Chondrocyte (in vitro differentiated cells): ENCODE data around the gene GPR146. TPM values are rescaled to one million over a fixed set of nuclear protein-coding genes. Genes with fewer than 3 reads are reported as not detected.

Experiments
- DNase-seq: peaks from one replicate; pipeline ENCODE4 v3.0.0; 2021; ENCODE audit warnings: mixed read lengths, low spot score
- H3K27ac Mint-ChIP-seq: one replicate; pipeline ENCODE4 v1.8.0; 2021; ENCODE audit warnings: mild to moderate bottlenecking, moderate library complexity, mixed read lengths; ENCODE audit not compliant: unreplicated experiment
- H3K27me3 Mint-ChIP-seq: 2 replicates; pipeline ENCODE4 v1.8.0; 2021; ENCODE audit warnings: low read depth, mixed read lengths
- H3K36me3 Mint-ChIP-seq: 2 replicates; pipeline ENCODE4 v1.8.0; 2021; ENCODE audit warnings: low read depth, mixed read lengths
- H3K4me1 Mint-ChIP-seq: 2 replicates; pipeline ENCODE4 v1.8.0; 2021; ENCODE audit warnings: low read depth, mild to moderate bottlenecking, mixed read lengths
- H3K4me3 Mint-ChIP-seq: one replicate; pipeline ENCODE4 v1.8.0; 2021; ENCODE audit warnings: mild to moderate bottlenecking, moderate library complexity, mixed read lengths; ENCODE audit not compliant: unreplicated experiment
- H3K9me3 Mint-ChIP-seq: 2 replicates; pipeline ENCODE4 v1.8.0; 2021; ENCODE audit warnings: low read depth, mixed read lengths
- total RNA-seq: library from RNA; stranded (reverse); gene quantifications from 3 replicates; pipeline ENCODE4 v1.2.1, GENCODE V29; 2021
- TF ChIP-seq, protein P1 (sequence below): fragments of 200-600 bp; sonication (generic); IDR thresholded peaks from 2 replicates; pipeline ENCODE4 v1.5.0; 2021; ENCODE audit warnings: antibody characterized with exemption, mild to moderate bottlenecking, moderate library complexity

The GPR146 gene
- total RNA-seq, 1 donor from 2014 or later: 3.8 TPM

DNA sequence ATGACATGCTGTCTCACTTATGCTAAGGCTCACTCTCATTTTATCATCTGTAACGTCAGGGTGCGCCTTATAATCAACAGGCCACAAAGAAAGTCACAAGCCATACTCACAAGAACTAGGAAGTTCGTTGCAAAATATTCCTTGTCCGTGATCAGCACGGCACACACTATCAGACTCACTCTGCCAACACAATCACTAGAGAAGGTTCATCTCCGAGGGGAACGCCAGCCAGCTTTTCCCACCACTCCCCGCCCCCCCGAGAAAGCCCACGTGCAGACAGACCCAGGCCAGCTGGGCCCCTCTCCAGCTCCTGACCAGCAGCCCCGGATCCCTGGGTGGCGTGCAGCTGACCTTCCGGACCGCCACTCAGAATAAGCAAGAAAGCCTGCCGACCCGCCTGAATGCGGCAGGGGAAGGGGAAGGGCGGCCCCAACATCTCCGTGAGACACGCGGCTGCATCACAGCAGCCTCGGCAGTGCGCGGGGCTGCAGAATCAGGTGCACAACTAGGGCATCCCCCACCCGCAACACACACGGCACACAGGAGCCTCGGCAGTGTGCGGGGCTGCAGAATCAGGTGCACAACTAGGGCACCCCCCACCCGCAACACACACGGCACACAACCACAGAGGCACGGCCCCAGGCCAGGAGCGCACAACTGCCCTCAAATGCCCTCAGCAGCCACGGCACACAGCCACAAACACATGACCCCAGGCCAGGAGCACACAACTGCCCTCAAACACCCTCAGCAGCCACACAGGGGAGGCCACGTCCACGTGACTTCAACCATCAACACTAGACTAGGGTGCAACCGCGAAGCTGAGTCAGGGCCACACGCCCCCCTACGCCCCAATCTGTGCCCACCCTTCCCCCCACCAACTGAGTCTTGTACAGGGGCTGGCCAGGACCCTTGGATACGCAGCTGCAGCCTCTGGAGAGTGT is 2.5 kb upstream of the GPR146 start:
- Mint-ChIP-seq H3K4me3 (no peak overlapping the region), H3K36me3 (no peaks in the 10 kb centered on the region), H3K27ac (no peak overlapping the region), H3K4me1 (peaks cover 33% of the 10 kb centered on the region), H3K27me3 (no peaks in the 10 kb centered on the region), H3K9me3 (no peaks in the 10 kb centered on the region)
- TF ChIP-seq, protein P1, sequence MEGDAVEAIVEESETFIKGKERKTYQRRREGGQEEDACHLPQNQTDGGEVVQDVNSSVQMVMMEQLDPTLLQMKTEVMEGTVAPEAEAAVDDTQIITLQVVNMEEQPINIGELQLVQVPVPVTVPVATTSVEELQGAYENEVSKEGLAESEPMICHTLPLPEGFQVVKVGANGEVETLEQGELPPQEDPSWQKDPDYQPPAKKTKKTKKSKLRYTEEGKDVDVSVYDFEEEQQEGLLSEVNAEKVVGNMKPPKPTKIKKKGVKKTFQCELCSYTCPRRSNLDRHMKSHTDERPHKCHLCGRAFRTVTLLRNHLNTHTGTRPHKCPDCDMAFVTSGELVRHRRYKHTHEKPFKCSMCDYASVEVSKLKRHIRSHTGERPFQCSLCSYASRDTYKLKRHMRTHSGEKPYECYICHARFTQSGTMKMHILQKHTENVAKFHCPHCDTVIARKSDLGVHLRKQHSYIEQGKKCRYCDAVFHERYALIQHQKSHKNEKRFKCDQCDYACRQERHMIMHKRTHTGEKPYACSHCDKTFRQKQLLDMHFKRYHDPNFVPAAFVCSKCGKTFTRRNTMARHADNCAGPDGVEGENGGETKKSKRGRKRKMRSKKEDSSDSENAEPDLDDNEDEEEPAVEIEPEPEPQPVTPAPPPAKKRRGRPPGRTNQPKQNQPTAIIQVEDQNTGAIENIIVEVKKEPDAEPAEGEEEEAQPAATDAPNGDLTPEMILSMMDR: no peak
- peak; percentile 81 for DNase-seq

DNA sequence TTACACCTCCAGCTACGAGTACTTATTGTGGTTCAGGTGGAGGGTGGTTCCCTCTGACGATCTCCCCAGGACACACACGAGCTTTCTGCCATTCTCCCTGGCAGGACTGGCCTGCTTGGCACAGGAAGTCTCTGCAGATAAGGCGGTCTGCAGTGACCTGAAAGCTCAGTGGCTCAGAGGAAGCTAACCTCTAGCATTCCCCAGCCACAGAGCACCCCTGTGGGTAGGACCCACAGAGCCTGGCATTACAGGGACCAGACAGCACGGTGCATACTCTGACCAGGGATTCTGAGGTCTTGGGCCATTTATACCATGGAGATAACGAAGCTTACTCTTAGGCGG is 1.9 kb upstream of the GPR146 start:
- TF ChIP-seq, protein P1: no peak
- Mint-ChIP-seq H3K4me3 (no peak overlapping the region), H3K27me3 (no peaks in the 10 kb centered on the region), H3K36me3 (no peaks in the 10 kb centered on the region), H3K9me3 (no peaks in the 10 kb centered on the region), H3K27ac (no peak overlapping the region), H3K4me1 (peaks cover 33% of the 10 kb centered on the region)
- no peak for DNase-seq

DNA sequence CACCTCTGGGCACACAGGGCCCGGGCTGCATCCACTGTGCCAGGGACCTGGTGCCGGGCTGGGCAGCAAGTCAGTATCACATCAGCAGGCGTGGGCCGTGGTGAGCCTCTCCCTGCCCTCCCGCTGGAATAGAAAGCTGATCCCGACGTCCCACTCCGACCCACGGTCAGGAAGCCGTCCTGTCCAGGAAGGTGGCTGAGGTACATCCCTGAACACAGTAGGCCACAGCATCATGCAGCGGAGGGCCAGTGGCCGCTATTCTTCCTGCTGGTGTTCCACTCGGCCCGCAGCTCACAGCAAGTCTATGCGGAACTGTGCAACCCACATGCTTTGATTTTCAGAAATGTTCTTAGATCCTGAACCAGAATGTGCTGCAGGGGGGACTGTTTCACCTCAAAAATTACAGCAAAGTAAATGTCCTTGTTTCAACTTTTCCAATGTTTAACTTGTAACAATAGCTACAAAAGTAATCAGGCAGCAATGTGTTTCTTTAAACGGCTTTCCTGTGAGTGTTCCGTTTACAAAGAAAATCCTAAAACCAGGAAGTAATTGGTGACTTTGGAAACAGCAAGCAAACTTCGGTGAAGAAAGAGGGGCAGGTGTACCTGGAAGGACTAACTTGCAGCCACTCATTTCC is 676 bp upstream of the GPR146 start:
- no peaks in the 10 kb centered on the region for H3K27me3 Mint-ChIP-seq
- H3K4me1 Mint-ChIP-seq: peaks cover 33% of the 10 kb centered on the region
- peak overlapping the region; percentile 89 for H3K27ac Mint-ChIP-seq
- no peaks in the 10 kb centered on the region for H3K36me3 Mint-ChIP-seq
- no peaks in the 10 kb centered on the region for H3K9me3 Mint-ChIP-seq
- TF ChIP-seq, protein P1: no peak
- H3K4me3 Mint-ChIP-seq: peak overlapping the region; percentile 64
- peak; percentile 83 for DNase-seq

GRCh38 chr7:1045069-1046063 is 1.0 kb downstream of the GPR146 start:
- Mint-ChIP-seq H3K27me3 (no peaks in the 10 kb centered on the region), H3K9me3 (no peaks in the 10 kb centered on the region), H3K27ac (peak overlapping the region; percentile 71), H3K4me3 (peak overlapping the region; percentile 75), H3K36me3 (no peaks in the 10 kb centered on the region), H3K4me1 (peaks cover 31% of the 10 kb centered on the region)
- peak; percentile 24 for DNase-seq
- TF ChIP-seq, protein P1: peak; percentile 58
